Colonic mucosa (tissue), 4 donors: ENCODE results near the gene TSC22D4. TPM values are rescaled to one million over a fixed set of nuclear protein-coding genes. Genes with fewer than 3 reads are reported as not detected.
A peak's percentile ranks its signal among the peaks of the same experiment; 100 is the strongest.

Experiments used
- DNase-seq: peaks from one replicate; pipeline ENCODE4 v3.0.0-alpha.2; 2020
- H3K27ac ChIP-seq: fragments of 200-600 bp; one replicate; pipeline ENCODE4 v1.8.0; 2021
- H3K27me3 ChIP-seq: fragments of 200-600 bp; one replicate; pipeline ENCODE4 v1.8.0; 2021
- H3K36me3 ChIP-seq: fragments of 200-600 bp; one replicate; pipeline ENCODE4 v1.8.0; 2021
- H3K4me1 ChIP-seq: fragments of 200-600 bp; one replicate; pipeline ENCODE4 v1.8.0; 2021; ENCODE audit warnings: mild to moderate bottlenecking
- H3K4me3 ChIP-seq: fragments of 200-600 bp; one replicate; pipeline ENCODE4 v1.8.0; 2021
- H3K9ac ChIP-seq, 2 donors: one replicate each; pipeline ENCODE4 v1.7.0; 2013; ENCODE audit warnings: control low read depth in 2 of 2, low read depth in 2 of 2, low read length in 2 of 2
- H3K9me3 ChIP-seq: fragments of 200-600 bp; one replicate; pipeline ENCODE4 v1.8.0; 2021
- intact Hi-C: fragments of 100-400 bp; cut with DNase I; formaldehyde crosslinking; loops from one replicate; pipeline ENCODE4 v1.14.1; 2022
- total RNA-seq, 2 donors: library from RNA; stranded (reverse); fragmentation: NEBNext Ultra II Directional in 1 of 2; extraction: Animal tissue kit (Norgen Biotek cat#: 25700) in 1 of 2; gene quantifications; one replicate each; pipeline ENCODE4 v1.2.1, GENCODE V29; 2021
- TF ChIP-seq, protein P1 (sequence below): fragments of 200-600 bp; IDR thresholded peaks from one replicate; pipeline ENCODE4 v1.8.0; 2022; ENCODE audit warnings: antibody characterized with exemption, mild to moderate bottlenecking
- donor health status: healthy.
- donor health status: DM: no; HTN: no; CAD: no.
- donor health status: DM: no; HTN: no; CAD: no.

The TSC22D4 gene
- total RNA-seq, 2 donors from 2014 or later, result 56.1 to 56.3 TPM

DNA sequence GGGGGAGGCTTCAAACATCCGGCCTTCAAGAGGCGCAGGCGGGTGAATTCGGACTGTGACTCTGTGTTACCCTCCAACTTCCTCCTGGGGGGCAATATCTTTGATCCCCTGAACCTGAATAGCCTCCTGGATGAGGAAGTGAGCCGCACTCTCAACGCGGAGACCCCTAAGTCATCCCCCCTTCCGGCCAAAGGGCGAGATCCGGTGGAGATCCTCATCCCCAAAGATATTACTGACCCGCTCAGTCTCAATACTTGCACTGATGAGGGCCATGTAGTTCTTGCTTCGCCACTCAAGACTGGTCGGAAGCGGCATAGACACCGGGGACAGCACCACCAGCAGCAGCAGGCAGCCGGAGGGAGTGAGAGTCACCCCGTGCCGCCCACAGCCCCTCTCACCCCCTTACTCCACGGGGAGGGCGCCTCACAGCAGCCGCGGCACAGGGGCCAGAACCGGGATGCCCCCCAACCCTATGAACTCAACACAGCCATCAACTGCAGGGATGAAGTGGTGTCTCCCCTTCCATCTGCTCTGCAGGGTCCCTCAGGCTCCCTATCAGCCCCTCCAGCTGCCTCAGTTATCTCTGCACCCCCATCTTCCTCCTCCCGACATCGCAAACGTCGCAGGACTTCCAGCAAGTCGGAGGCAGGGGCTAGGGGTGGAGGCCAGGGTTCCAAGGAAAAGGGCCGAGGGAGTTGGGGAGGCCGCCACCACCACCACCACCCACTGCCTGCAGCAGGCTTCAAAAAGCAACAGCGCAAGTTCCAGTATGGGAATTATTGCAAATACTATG, 48.3 kb downstream of the TSC22D4 start:
- TF ChIP-seq, protein P1, sequence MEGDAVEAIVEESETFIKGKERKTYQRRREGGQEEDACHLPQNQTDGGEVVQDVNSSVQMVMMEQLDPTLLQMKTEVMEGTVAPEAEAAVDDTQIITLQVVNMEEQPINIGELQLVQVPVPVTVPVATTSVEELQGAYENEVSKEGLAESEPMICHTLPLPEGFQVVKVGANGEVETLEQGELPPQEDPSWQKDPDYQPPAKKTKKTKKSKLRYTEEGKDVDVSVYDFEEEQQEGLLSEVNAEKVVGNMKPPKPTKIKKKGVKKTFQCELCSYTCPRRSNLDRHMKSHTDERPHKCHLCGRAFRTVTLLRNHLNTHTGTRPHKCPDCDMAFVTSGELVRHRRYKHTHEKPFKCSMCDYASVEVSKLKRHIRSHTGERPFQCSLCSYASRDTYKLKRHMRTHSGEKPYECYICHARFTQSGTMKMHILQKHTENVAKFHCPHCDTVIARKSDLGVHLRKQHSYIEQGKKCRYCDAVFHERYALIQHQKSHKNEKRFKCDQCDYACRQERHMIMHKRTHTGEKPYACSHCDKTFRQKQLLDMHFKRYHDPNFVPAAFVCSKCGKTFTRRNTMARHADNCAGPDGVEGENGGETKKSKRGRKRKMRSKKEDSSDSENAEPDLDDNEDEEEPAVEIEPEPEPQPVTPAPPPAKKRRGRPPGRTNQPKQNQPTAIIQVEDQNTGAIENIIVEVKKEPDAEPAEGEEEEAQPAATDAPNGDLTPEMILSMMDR, result no peak
- peak; percentile 36 for DNase-seq
- Histone ChIP-seq H3K27me3 (no peaks in the 10 kb centered on the region), H3K36me3 (peaks cover 5% of the 10 kb centered on the region), H3K4me1 (peaks cover 10% of the 10 kb centered on the region), H3K9ac (peak overlapping the region; percentile 94 to 98), H3K9me3 (no peaks in the 10 kb centered on the region), H3K27ac (peak overlapping the region; percentile 100), H3K4me3 (peak overlapping the region; percentile 60)
- intact Hi-C loops, result no loop called here

- DNase-seq, result peak; percentile 94
- H3K4me1 ChIP-seq, result peaks cover 6% of the 10 kb centered on the region
- TF ChIP-seq, protein P1, result no peak
- H3K4me3 ChIP-seq, result peak within 1 kb of the TSS; percentile 60
- H3K27me3 ChIP-seq, result no peaks in the 10 kb centered on the region
- intact Hi-C loops, result no loop called here
- peak within 1 kb of the TSS; percentile 94 to 98 for H3K9ac ChIP-seq
- H3K27ac ChIP-seq, result peak within 1 kb of the TSS; percentile 100
- H3K36me3 ChIP-seq, result peaks cover 5% of the 10 kb centered on the region
- H3K9me3 ChIP-seq, result no peaks in the 10 kb centered on the region
Measured at GRCh38 chr7:100429637-100430492, 49.1 kb downstream of the TSC22D4 start, which contains the start of gene MEPCE. MEPCE (plus strand) TSS chr7:100429831; CDS start chr7:100430019, 188 bp downstream.

- Histone ChIP-seq H3K36me3 (no peaks in the 10 kb centered on the region), H3K9me3 (no peaks in the 10 kb centered on the region), H3K27me3 (no peaks in the 10 kb centered on the region), H3K4me1 (no peaks in the 10 kb centered on the region), H3K4me3 (peak overlapping the region; percentile 60), H3K9ac (peak overlapping the region; percentile 94 to 98), H3K27ac (peak overlapping the region; percentile 100)
- intact Hi-C loops, result no loop called here
- TF ChIP-seq, protein P1, result no peak
- peak; percentile 100 for DNase-seq
Measured at GRCh38 chr7:100428967-100429636, 49.9 kb downstream of the TSC22D4 start.

DNA sequence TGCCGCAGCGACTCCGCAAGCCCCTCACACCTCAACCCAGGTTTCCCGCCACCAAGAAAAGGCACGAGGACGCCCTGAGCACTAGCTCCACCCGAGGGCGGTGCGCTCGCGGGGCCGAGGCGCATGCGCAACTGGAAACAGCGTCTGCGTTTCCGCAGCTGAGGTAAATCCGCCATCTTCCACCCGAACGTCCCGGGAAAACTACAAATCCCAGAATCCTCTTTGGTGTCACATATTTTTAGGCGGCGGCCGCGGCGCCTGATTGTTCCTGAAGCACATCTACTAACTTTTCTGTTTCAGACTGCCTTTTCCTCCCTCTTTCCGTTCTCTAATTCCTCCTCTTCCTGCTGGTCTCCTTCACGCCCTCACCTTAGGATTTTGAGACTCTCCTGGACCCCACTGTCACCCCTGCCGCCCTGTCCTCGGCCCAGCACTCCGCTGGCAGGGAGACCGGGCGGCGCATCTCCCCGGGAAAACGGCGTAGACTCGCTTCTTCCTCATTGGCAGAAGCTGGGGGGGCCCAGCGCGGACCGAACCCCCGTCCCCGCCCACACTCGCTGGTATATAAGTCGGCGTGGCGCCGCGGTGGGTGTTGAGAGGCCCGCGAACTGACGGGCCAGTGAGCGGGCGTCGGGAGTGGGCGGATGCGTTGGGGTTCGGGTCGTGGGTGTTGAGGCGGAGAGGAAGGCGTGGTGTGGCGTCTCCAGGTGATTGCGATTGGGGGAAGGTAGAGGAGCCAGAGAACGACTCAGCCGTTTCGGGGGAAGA, 50.6 kb downstream of the TSC22D4 start, which contains the start of gene ZCWPW1:
TSS of gene ZCWPW1 (minus strand) at position 505 of the 768 bp plus-strand sequence. CDS start 8,054 bp downstream, outside the sequence.
- Histone ChIP-seq H3K4me3 (peak within 1 kb of the TSS; percentile 60), H3K4me1 (no peaks in the 10 kb centered on the region), H3K9ac (peak within 1 kb of the TSS; percentile 94 to 98), H3K9me3 (no peaks in the 10 kb centered on the region), H3K27me3 (no peaks in the 10 kb centered on the region), H3K27ac (peak within 1 kb of the TSS; percentile 100), H3K36me3 (no peaks in the 10 kb centered on the region)
- DNase-seq, result peak; percentile 95
- intact Hi-C loops, result no loop called here
- TF ChIP-seq, protein P1, result no peak
